GM08714 (cell line): ENCODE results near the gene KCNAB1.
"Not testable (repeated sequence)": the region's sequence is repeated elsewhere in the genome, so short reads cannot be mapped to it uniquely, and the experiment has no call there.

Source experiments
- H3K4me3 ChIP-seq: fragments of 200-500 bp; sonication (Bioruptor generic); 2 replicates; pipeline ENCODE4 v1.5.1; 2014; ENCODE audit warnings: mild to moderate bottlenecking, low read length, inconsistent platforms
- ZNF274 ChIP-seq: IDR thresholded peaks from 2 replicates; pipeline ENCODE4 v1.6.1; 2012; ENCODE audit warnings: mild to moderate bottlenecking, low read depth, low read length

Gene KCNAB1

GRCh38 chr3:156552973-156553372 is 432.6 kb downstream of the KCNAB1 start:
- peak overlapping the region; percentile 41 for H3K4me3 ChIP-seq

DNA sequence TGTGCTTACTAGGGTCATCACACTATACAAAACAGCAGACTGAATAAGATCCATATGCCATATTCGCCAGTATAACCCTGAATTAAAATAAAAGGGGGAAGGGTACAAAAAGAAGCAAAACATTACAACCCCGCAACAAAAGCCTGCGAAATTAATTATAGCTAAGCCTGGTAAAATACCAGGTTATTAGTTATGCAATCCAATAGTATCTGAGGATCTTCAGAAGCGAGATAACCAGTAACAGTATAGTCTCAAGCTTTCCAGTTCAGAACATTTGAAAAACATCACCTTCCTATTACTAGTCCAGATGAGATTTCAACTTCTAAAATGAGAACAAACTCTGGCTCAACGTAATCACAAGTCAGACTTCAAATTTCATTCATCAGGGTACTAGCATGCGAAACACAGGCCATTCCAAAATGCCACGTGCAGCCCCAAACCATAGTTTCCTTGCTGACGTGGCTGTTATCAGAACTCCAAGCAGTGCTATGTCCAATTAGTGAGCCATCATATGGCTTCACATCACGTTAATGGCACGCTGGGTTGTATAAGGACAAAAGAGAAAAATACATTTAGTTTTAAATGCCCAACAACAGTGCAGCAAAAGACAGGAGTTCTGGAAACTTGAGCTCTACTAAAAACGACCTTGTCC is 433.5 kb downstream of the KCNAB1 start:
- H3K4me3 ChIP-seq = peak overlapping the region; percentile 85
- no peak for TF ChIP-seq ZNF274

More at GRCh38 chr3:156552973-156553372, 432.6 kb downstream of the KCNAB1 start:
- TF ChIP-seq ZNF274 = no peak

DNA sequence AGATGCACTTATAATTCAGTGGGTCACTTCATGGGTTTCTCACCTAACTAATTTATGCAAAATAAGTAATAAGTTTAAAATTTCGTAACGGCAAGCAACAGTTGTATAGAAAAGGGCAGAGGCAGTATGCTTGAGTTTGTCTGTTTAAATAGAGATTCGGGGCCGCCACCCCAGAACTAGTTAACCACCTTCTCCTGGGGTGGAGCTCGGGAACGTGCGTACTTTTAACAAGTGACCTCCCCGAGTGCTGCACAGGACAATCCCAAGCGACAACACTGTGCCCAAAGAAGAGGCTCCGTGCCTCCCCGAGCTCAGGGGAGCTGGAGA is 434.1 kb downstream of the KCNAB1 start:
- peak overlapping the region; percentile 85 for H3K4me3 ChIP-seq
- TF ChIP-seq ZNF274 = no peak

DNA sequence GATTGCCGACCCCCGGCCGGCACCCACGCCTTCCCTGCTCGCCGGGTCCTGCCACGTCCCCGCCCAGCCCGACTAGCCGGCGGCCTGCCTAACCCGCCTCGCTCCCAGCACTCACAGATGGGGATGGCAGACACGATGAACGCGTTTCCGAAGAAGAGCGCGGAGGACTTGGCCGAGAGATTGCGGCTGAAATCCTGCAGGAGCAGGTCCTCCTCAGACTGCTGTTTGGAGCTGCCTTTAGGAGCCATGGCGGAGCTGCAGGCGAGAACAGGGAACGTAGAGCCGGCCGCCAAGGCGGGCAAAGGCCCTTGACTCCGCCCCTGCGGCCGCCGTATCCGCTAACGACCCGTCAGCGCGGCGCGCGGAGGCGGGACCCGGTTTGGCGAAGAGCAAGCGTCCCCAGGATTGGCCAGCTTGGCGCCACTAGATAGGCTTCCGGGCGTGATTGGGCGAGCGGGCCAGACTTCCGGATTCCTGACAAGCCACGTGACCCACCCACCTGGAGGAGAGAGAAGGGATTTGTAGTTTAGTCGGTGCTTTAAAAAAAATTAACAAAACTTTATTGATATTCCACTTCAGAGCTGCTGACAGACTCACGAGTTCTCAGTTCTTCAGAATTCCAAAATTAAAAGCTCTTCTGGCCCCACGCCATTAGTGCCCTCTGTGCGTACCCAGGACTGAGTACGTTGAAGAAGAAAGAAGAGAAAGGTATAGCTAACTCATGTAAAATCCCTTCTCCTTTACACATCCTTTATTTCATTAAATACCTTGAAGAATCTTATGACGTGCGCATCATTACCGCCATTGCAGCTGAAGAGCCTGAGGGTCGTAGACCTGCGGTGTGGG is 434.7 kb downstream of the KCNAB1 start, which contains the start of gene SSR3:
Gene SSR3, minus strand, starts transcription at position 276 of the 846 bp plus-strand sequence. Its CDS starts 28 bp downstream, at position 248.
- H3K4me3 ChIP-seq = peak within 1 kb of the TSS; percentile 85
- no peak for TF ChIP-seq ZNF274

DNA sequence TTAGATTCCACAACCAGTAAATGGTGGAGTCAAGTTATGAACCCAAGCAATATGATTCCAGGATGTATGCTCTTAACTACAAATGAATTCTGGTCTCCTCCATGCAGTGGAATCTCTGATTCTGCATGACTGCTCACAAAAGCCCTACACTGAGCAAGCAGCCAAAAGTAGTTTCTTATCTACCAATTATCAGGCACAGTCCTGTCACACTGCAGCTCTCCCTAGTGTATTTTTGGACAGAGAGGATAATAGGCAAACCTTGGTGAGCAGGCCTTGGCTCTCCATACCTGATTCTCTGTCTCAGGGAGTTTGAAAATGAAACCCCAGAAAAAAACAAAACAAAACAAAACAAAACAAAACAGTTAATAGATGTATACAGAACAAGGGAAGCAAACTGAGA is 438.0 kb downstream of the KCNAB1 start:
- TF ChIP-seq ZNF274 = no peak
- H3K4me3 ChIP-seq = no peak overlapping the region

DNA sequence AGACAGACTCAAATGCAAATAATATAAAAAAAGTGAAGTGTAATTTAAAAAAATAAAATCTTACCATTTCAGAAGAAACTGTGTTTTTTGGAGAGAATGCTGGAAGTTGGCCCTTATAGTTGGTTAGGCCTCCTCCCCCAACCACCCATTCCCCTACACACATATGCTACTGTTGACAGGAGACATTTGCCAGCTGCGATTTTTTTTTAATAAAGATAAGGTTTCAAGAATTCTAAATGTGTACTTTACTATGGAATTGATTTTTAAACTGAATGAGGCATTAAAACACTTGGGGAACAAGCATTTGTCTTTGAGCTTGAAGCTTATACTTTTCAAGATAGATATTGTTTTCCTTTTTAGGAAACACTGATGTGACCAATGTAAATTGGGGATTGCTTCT is 438.9 kb downstream of the KCNAB1 start:
- H3K4me3 ChIP-seq = no peak overlapping the region
- no peak for TF ChIP-seq ZNF274

- no peak overlapping the region for H3K4me3 ChIP-seq
- TF ChIP-seq ZNF274 = no peak
Observed at GRCh38 chr3:156561533-156561932, 441.2 kb downstream of the KCNAB1 start.

DNA sequence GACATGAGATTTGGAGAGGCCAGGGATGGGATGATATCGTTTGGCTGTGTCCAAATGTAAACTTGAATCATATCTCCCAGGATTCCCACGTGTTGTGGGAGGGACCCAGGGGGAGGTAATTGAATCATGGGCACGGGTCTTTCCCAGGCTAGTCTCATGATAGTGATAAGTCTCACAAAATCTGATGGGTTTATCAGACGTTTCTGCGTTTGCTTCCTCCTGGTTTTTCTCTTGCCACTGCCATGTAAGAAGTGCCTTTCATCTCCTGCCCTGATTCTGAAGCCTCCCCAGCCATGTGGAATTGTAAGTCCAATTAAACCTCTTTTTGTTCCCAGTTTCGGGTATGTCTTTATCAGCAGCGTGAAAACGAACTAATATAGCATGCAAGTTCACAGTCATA is 442.1 kb downstream of the KCNAB1 start:
- H3K4me3 ChIP-seq = not testable (repeated sequence)

DNA sequence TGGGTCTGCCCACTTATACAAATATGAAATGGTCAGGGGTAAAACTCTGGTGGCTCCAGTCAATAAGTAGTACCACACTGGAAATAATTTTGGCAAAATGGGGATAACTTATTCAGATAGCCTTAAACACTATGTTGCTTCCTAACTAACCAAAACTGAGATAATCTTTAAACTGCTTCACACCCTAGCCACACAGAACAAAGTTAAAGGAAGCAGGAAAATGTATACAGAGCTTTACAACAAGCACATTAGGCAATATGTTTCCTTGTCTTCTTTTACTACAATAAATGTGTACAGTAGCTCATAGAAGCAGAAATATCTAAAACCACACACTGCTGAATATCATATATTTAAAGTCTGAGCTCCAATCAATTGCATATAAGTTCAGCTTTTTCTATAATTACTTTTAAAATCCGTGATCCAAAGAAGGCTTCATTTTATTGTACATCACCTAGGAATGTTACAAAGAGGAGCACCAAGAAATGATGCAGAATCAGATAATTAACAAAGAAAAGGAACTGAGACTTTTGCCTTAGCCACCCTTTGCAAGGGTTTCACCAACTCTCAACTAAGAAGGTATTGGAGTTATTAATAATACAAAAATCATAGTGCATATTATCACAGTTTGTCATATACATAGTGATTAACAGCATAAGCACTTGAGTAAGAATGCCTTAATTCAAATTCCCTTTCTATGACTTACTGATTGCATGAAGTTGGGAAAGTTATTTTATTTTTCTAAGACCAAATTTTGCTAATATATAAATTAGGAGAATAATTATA is 443.7 kb downstream of the KCNAB1 start:
- no peak for TF ChIP-seq ZNF274
- H3K4me3 ChIP-seq = no peak overlapping the region

GRCh38 chr3:156569016-156569415 is 448.6 kb downstream of the KCNAB1 start:
- not testable (repeated sequence) for H3K4me3 ChIP-seq

- not testable (repeated sequence) for H3K4me3 ChIP-seq
Observed at GRCh38 chr3:156569881-156570280, 449.5 kb downstream of the KCNAB1 start.

GRCh38 chr3:156575641-156576040 is 455.3 kb downstream of the KCNAB1 start:
- H3K4me3 ChIP-seq = no peak overlapping the region
- TF ChIP-seq ZNF274 = no peak

GRCh38 chr3:156576051-156576450 is 455.7 kb downstream of the KCNAB1 start:
- H3K4me3 ChIP-seq = no peak overlapping the region
- TF ChIP-seq ZNF274 = no peak

GRCh38 chr3:156576651-156577348 is 456.4 kb downstream of the KCNAB1 start:
- H3K4me3 ChIP-seq = no peak overlapping the region
- TF ChIP-seq ZNF274 = no peak

DNA sequence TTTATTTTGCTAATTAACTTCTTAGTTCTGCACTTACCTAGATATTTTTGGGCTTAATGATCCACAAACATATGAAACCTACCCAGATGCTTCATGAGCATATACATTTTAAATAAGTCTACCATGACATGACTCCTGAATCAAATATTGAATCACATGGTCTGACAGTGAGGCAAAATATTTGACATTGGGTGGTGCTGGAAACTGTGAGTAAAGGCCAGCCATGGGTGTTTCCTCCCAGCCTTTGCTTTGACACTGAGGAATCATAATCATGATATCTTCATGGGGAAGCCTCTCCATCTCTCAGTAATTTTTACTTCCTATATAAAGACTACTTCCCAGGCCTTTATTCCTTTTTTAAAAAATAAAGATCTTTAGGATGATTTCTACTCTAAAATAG is 457.4 kb downstream of the KCNAB1 start:
- no peak for TF ChIP-seq ZNF274
- H3K4me3 ChIP-seq = no peak overlapping the region
